GM12878 (cell line): ENCODE measurements around the gene ADCY7. TPM values are rescaled to one million over a fixed set of nuclear protein-coding genes. Genes with fewer than 3 reads are reported as not detected.

Experiments used
- ATAC-seq: fragments of 200-7000 bp; cut with Tn5 transposase; 3 replicates; pipeline ENCODE4 v1.9.1; 2020; ENCODE audit warnings: mild to moderate bottlenecking, moderate library complexity
- BruUV-seq: library from RNA; stranded (reverse); fragments of 400-500 nt; replicated peaks from 2 replicates; lab custom pipeline; 2021; lab: Mats Ljungman, UMichigan
- CTCF ChIA-PET: fragments of 300-600 bp; sonication (Branson Sonifier 250); formaldehyde crosslinking; extraction: SDS; loops from one replicate; lab custom pipeline; 2021; ENCODE audit warnings: inconsistent platforms; lab: Yijun Ruan, JAX
- POLR2A ChIA-PET: fragments of 350-600 bp; formaldehyde crosslinking; extraction: SDS; loops from one replicate; lab custom pipeline; 2021; ENCODE audit warnings: inconsistent platforms; lab: Charles Lee
- RAD21 ChIA-PET: fragments of 300-600 bp; sonication (Branson Sonifier 250); formaldehyde crosslinking; loops from one replicate; lab custom pipeline; 2023; ENCODE audit warnings: antibody characterized with exemption; ENCODE audit not compliant: unreplicated experiment; lab: Charles Lee
- SMC1A ChIA-PET: fragments of 300-600 bp; sonication (Branson Sonifier 250); formaldehyde crosslinking; loops from one replicate; lab custom pipeline; 2023; ENCODE audit not compliant: unreplicated experiment, uncharacterized antibody; lab: Charles Lee
- DNase-seq: peaks from one replicate; pipeline ENCODE4 v3.0.0-alpha.2; 2011; ENCODE audit warnings: low read depth, low spot score
- FAIRE-seq: peaks from 3 replicates; lab custom pipeline; 2011; peaks lifted over from hg19 to GRCh38; lab: Jason Lieb, UNC
- H2AFZ ChIP-seq: 2 replicates; pipeline ENCODE4 v1.6.0; 2011; ENCODE audit warnings: low read depth, low read length, control low read depth; ENCODE audit not compliant: control insufficient read depth
- H3K27ac ChIP-seq: 2 replicates; pipeline ENCODE4 v1.5.1; 2011; ENCODE audit warnings: control low read depth; ENCODE audit not compliant: control insufficient read depth, insufficient read depth
- H3K27me3 ChIP-seq, 2 experiments: replicated peaks in 1 of 2; 2 replicates each; pipeline versions ENCODE4 v1.6.0 to v1.6.1; 2011; ENCODE audit warnings: low read length in 1 of 2; ENCODE audit not compliant: control insufficient read depth in 2 of 2, insufficient read depth in 2 of 2
- H3K36me3 ChIP-seq, 2 experiments: 2 replicates each; pipeline ENCODE4 v1.5.1; 2011; ENCODE audit warnings: low read length in 1 of 2; ENCODE audit not compliant: control insufficient read depth in 2 of 2, insufficient read depth in 2 of 2
- H3K4me1 ChIP-seq: 2 replicates; pipeline ENCODE4 v1.6.1; 2011; ENCODE audit warnings: mild to moderate bottlenecking, low read length, moderate library complexity, mixed read lengths; ENCODE audit not compliant: control insufficient read depth, insufficient read depth
- H3K4me2 ChIP-seq: 2 replicates; pipeline ENCODE4 v1.6.0; 2011; ENCODE audit warnings: control low read depth; ENCODE audit not compliant: control insufficient read depth, insufficient read depth
- H3K4me3 ChIP-seq: fragments of 200-600 bp; sonication (generic); 2 replicates; pipeline ENCODE4 v1.5.1; 2016
- H3K79me2 ChIP-seq: 2 replicates; pipeline ENCODE4 v1.6.0; 2011; ENCODE audit warnings: low read length; ENCODE audit not compliant: control insufficient read depth, insufficient read depth
- H3K9ac ChIP-seq: 2 replicates; pipeline ENCODE4 v1.8.0; 2011; ENCODE audit warnings: low read length, control low read depth, mixed read lengths; ENCODE audit not compliant: control insufficient read depth, insufficient read depth
- H3K9me3 ChIP-seq: replicated peaks from 3 replicates; pipeline ENCODE4 v1.5.1; 2011; ENCODE audit warnings: mild to moderate bottlenecking, low read length; ENCODE audit not compliant: control insufficient read depth, insufficient read depth
- H4K20me1 ChIP-seq: 2 replicates; pipeline ENCODE4 v1.6.0; 2011; ENCODE audit not compliant: control insufficient read depth, insufficient read depth
- BCL3 ChIP-seq: IDR thresholded peaks from 2 replicates; pipeline ENCODE4 v1.6.1; 2011; ENCODE audit warnings: borderline replicate concordance, low read depth, mild to moderate bottlenecking, moderate library complexity, low read length; ENCODE audit not compliant: insufficient read depth, poor library complexity, severe bottlenecking
- PBX3 ChIP-seq: IDR thresholded peaks from 2 replicates; pipeline ENCODE4 v1.6.1; 2011; ENCODE audit warnings: mild to moderate bottlenecking, low read depth, low read length, moderate library complexity; ENCODE audit not compliant: insufficient replicate concordance
- POLR2A ChIP-seq: IDR thresholded peaks from 2 replicates; pipeline ENCODE4 v1.6.1; 2011; ENCODE audit warnings: low read depth, mild to moderate bottlenecking, low read length
- WGBS: methylation state at CpG from one replicate; pipeline ENCODE4 v1.1.6; 2016; ENCODE audit warnings: low lambda C conversion rate; ENCODE audit not compliant: insufficient replicate concordance, insufficient coverage; ENCODE audit errors: missing lambda C conversion rate; 5-methylcytosine and 5-hydroxymethylcytosine counted together
- in situ Hi-C: fragments of 300-500 bp; cut with MboI; formaldehyde crosslinking; loops from 9 replicates; pipeline ENCODE4 v1.14.3; 2018; ENCODE audit warnings: mixed read lengths
- intact Hi-C: fragments of 100-400 bp; cut with micrococcal nuclease; formaldehyde crosslinking; loops from one replicate; pipeline ENCODE4 v1.14.2; 2022; ENCODE audit not compliant: unreplicated experiment
- polyA plus RNA-seq, 11 experiments: library from polyadenylated mRNA; depleted of rRNA in 4 of 11; unstranded in 6 of 11; stranded (reverse) in 5 of 11; fragments of >200 nt; fragmentation: Nextera tagmentation in 4 of 11; fragmentation: Illumina TruSeq in 1 of 11; extraction: Ambion mirVana in 4 of 11; extraction: Trizol in 1 of 11; gene quantifications; 1 replicate in 1 of 11; 2 replicates in 10 of 11; pipeline versions ENCODE4 v1.2.1 to v1.2.3, GENCODE V29; 2011 to 2016; ENCODE audit warnings: inconsistent platforms in 2 of 11, missing spikeins in 2 of 11, low read depth in 1 of 11
- total RNA-seq, 4 experiments: library from RNA; depleted of rRNA in 3 of 4; stranded (reverse); fragments of >200 nt in 3 of 4; fragmentation: Illumina TruSeq in 1 of 4; extraction: Trizol in 1 of 4; gene quantifications; 2 replicates each; pipeline versions ENCODE4 v1.2.1 to v1.2.3, GENCODE V29; 2013 to 2021

ADCY7 gene
- total and polyA plus RNA-seq, 10 of the 15 experiments (the other 5 are each of a cell fraction or from before 2014, with no cell fraction given), result 1.2 to 87.9 (median 24.4) TPM

GRCh38 chr16:50311891-50312501, 45.6 kb downstream of the ADCY7 start:
- BruUV-seq, result no TSS peak
- Histone ChIP-seq H3K36me3 (peaks cover 36% of the 10 kb centered on the region in 2 experiments; a peak in 3 of 4 replicates), H4K20me1 (no peaks in the 10 kb centered on the region), H3K27me3 (no peaks in the 10 kb centered on the region), H3K4me2 (no peak overlapping the region), H3K4me1 (no peaks in the 10 kb centered on the region), H3K27ac (no peak overlapping the region), H3K9me3 (no peaks in the 10 kb centered on the region), H3K79me2 (no peaks in the 10 kb centered on the region), H2AFZ (no peak overlapping the region), H3K9ac (no peak overlapping the region), H3K4me3 (no peak overlapping the region)
- TF ChIP-seq POLR2A (peak; percentile 55), BCL3 (peak; percentile 25), PBX3 (no peak)
- ChIA-PET RAD21 (interaction anchor here (0.7 kb wide), 1 partner anchor 1699 kb away, joined by 3 read pairs; no protein-coding TSS in a partner anchor), POLR2A (no interaction called here), CTCF (no interaction called here), SMC1A (no interaction called here)
- no peak for ATAC-seq
- in situ Hi-C loops, result no loop called here
- no peak for DNase-seq
- FAIRE-seq, result no peak
- intact Hi-C loops, result no loop called here
- WGBS, result 96% methylated on average over 22 of the region's 22 CpGs
